Kidney (tissue), 14 donors: ENCODE results near the gene PLCL2. TPM values are rescaled to one million over a fixed set of nuclear protein-coding genes. Genes with fewer than 3 reads are reported as not detected.

Experiments used
- DNase-seq, 5 donors: peaks; one replicate each; pipeline ENCODE4 v3.0.0-alpha.2; 2013 to 2020
- FAIRE-seq: peaks from 2 replicates; lab custom pipeline; 2012; peaks lifted over from hg19 to GRCh38; lab: Jason Lieb, UNC
- H3K27ac ChIP-seq, 2 donors: one replicate each; pipeline ENCODE4 v1.7.0; 2013; ENCODE audit warnings: low read depth in 2 of 2, low read length in 2 of 2, inconsistent platforms in 1 of 2
- H3K27me3 ChIP-seq: one replicate; pipeline ENCODE4 v1.7.1; 2013; ENCODE audit warnings: low read length, inconsistent platforms; ENCODE audit not compliant: control insufficient read depth, insufficient read depth
- H3K36me3 ChIP-seq, 3 donors: one replicate each; pipeline versions ENCODE4 v1.7.0 to v1.7.1; 2013; ENCODE audit warnings: low read length in 3 of 3, control low read depth in 1 of 3, inconsistent platforms in 1 of 3; ENCODE audit not compliant: insufficient read depth in 3 of 3, control insufficient read depth in 2 of 3
- H3K4me1 ChIP-seq, 3 donors: one replicate each; pipeline versions ENCODE4 v1.7.0 to v1.7.1; 2013; ENCODE audit warnings: low read length in 3 of 3, inconsistent platforms in 1 of 3, low read depth in 1 of 3; ENCODE audit not compliant: control insufficient read depth in 2 of 3, insufficient read depth in 2 of 3
- H3K4me3 ChIP-seq, 3 donors: one replicate each; pipeline versions ENCODE4 v1.7.0 to v1.8.1; 2013; ENCODE audit warnings: low read length in 3 of 3, control low read depth in 1 of 3, inconsistent platforms in 1 of 3
- H3K9ac ChIP-seq, 3 donors: one replicate each; pipeline versions ENCODE4 v1.7.0 to v1.7.1; 2013; ENCODE audit warnings: low read length in 3 of 3, control low read depth in 1 of 3, inconsistent platforms in 1 of 3
- H3K9me3 ChIP-seq, 3 donors: one replicate each; pipeline versions ENCODE4 v1.7.0 to v1.7.1; 2013; ENCODE audit warnings: low read length in 3 of 3, control low read depth in 1 of 3, inconsistent platforms in 1 of 3; ENCODE audit not compliant: control insufficient read depth in 2 of 3, insufficient read depth in 1 of 3
- intact Hi-C: fragments of 100-400 bp; cut with DNase I; formaldehyde crosslinking; loops from one replicate; pipeline ENCODE4 v1.11.1; 2022
- polyA plus RNA-seq: library from polyadenylated mRNA; stranded (reverse); fragments of 350-450 nt; fragmentation: Illumina TruSeq; extraction: RNeasy Lipid Tissue Mini Kit (QIAGEN cat#74804); gene quantifications from one replicate; pipeline ENCODE4 v1.2.3, GENCODE V29; 2014; ENCODE audit warnings: low read depth, low replicate concordance; ENCODE audit not compliant: insufficient read depth
- total RNA-seq: library from RNA; stranded (reverse); fragmentation: NEBNext Ultra II Directional; extraction: Animal tissue kit (Norgen Biotek cat#: 25700); gene quantifications from one replicate; pipeline ENCODE4 v1.2.1, GENCODE V29; 2021
- TF ChIP-seq, protein P1 (sequence below): IDR thresholded peaks from 3 replicates; pipeline ENCODE4 v1.5.1; 2012; ENCODE audit warnings: mild to moderate bottlenecking, moderate library complexity, borderline replicate concordance; ENCODE audit not compliant: insufficient read depth; ENCODE audit errors: extremely low read depth
- donor health status: control.
- donor health status: control.
- donor health status: control.
- donor health status: control.
- donor health status: control.
- donor health status: DM: yes; HTN: yes; CAD: no.
- donor health status: Normal renal cell carcinoma (clear cell type).

The PLCL2 gene
- total and polyA plus RNA-seq, 2 donors from 2014 or later: 10.5 to 19.1 TPM

DNA sequence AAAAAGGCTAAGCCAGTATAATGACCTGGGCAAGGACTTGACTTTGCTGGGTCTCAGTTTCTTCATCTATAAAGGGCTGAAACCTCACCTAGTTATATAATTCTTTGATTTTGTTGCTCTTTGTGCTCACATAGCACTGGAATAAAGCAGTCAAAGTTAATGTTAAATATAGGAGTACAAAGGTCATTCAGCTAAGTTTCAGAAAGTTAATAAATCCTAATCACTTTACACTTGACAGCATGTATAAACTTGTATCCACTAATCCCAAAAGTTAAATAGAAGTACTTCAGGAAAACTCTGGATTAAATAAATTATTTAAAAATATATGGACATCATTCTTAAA is 33.9 kb downstream of the PLCL2 start:
- H3K36me3 ChIP-seq: no peaks in the 10 kb centered on the region
- no peak overlapping the region for H3K9ac ChIP-seq
- H3K27ac ChIP-seq: peak overlapping the region; percentile 5 to 84
- H3K4me1 ChIP-seq: peaks cover 0 to 30% (median 10%) of the 10 kb centered on the region in 3 donors
- DNase-seq: peak in 2 of 5 donors; percentile 42 to 45
- intact Hi-C loops: no loop called here
- no peaks in the 10 kb centered on the region for H3K9me3 ChIP-seq
- FAIRE-seq: peak; percentile 96
- TF ChIP-seq, protein P1, sequence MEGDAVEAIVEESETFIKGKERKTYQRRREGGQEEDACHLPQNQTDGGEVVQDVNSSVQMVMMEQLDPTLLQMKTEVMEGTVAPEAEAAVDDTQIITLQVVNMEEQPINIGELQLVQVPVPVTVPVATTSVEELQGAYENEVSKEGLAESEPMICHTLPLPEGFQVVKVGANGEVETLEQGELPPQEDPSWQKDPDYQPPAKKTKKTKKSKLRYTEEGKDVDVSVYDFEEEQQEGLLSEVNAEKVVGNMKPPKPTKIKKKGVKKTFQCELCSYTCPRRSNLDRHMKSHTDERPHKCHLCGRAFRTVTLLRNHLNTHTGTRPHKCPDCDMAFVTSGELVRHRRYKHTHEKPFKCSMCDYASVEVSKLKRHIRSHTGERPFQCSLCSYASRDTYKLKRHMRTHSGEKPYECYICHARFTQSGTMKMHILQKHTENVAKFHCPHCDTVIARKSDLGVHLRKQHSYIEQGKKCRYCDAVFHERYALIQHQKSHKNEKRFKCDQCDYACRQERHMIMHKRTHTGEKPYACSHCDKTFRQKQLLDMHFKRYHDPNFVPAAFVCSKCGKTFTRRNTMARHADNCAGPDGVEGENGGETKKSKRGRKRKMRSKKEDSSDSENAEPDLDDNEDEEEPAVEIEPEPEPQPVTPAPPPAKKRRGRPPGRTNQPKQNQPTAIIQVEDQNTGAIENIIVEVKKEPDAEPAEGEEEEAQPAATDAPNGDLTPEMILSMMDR: no peak
- no peak overlapping the region for H3K4me3 ChIP-seq
- H3K27me3 ChIP-seq: no peaks in the 10 kb centered on the region

DNA sequence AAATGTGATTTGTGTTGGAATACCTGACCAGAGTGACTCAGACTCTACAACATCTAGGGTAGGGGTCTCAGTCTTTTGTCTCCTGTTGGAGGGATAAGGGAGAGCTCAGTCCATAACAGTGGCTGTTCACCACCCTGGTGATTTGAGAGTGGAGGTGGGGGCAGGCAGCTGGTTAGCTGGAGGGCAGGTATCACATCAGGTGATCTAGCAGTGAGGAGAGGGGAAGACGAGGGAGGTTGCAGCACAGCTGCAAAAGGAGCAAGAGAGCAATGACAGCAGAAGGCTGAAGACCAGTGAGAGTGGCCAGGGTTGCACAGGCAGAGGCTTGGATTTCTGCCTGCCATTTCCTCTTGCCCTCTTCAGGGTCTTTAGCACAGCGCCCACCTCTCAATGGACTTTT is 38.4 kb downstream of the PLCL2 start:
- Histone ChIP-seq H3K9ac (no peak overlapping the region), H3K27me3 (no peaks in the 10 kb centered on the region), H3K4me3 (no peak overlapping the region), H3K36me3 (no peaks in the 10 kb centered on the region), H3K27ac (no peak overlapping the region), H3K4me1 (peaks cover 0 to 13% (median 0%) of the 10 kb centered on the region in 3 donors), H3K9me3 (no peaks in the 10 kb centered on the region)
- FAIRE-seq (no peak), DNase-seq (no peak)
- TF ChIP-seq, protein P1: no peak
- intact Hi-C loops: no loop called here

GRCh38 chr3:16927485-16927884 is 42.7 kb downstream of the PLCL2 start:
- H3K27ac ChIP-seq: no peak overlapping the region
- no peak for FAIRE-seq
- no peak for DNase-seq
- no peak overlapping the region for H3K9ac ChIP-seq
- H3K4me3 ChIP-seq: no peak overlapping the region
- no peaks in the 10 kb centered on the region for H3K9me3 ChIP-seq
- H3K36me3 ChIP-seq: no peaks in the 10 kb centered on the region
- peaks cover 0 to 3% (median 0%) of the 10 kb centered on the region in 3 donors for H3K4me1 ChIP-seq
- intact Hi-C loops: no loop called here
- TF ChIP-seq, protein P1: no peak
- H3K27me3 ChIP-seq: no peaks in the 10 kb centered on the region
